BJ (cell line): ENCODE measurements around the gene PNMA6E. TPM values are rescaled to one million over a fixed set of nuclear protein-coding genes. Genes with fewer than 3 reads are reported as not detected.
"Not testable (repeated sequence)": the region's sequence is repeated elsewhere in the genome, so short reads cannot be mapped to it uniquely, and the experiment has no call there.

ENCODE experiments used
- CTCF ChIA-PET: fragments of 350-600 bp; formaldehyde crosslinking; extraction: SDS; loops from one replicate; lab custom pipeline; 2021; ENCODE audit warnings: antibody characterized with exemption, inconsistent platforms; lab: Yijun Ruan, JAX
- POLR2A ChIA-PET: fragments of 300-600 bp; sonication (Branson Sonifier 250); formaldehyde crosslinking; extraction: SDS; loops from one replicate; lab custom pipeline; 2021; ENCODE audit warnings: antibody characterized with exemption; lab: Charles Lee
- DNase-seq: peaks from one replicate; pipeline ENCODE4 v3.0.0-alpha.2; 2011; ENCODE audit warnings: low read depth
- H3K27me3 ChIP-seq: 2 replicates; pipeline ENCODE4 v1.6.0; 2011; ENCODE audit warnings: low read length; ENCODE audit not compliant: control insufficient read depth, insufficient read depth
- H3K36me3 ChIP-seq: 2 replicates; pipeline ENCODE4 v1.5.1; 2011; ENCODE audit warnings: low read length; ENCODE audit not compliant: control insufficient read depth, insufficient read depth
- H3K4me3 ChIP-seq: 2 replicates; pipeline ENCODE4 v1.5.1; 2011; ENCODE audit warnings: low read depth, mild to moderate bottlenecking, control low read depth, low read length
- CTCF ChIP-seq: IDR thresholded peaks from 2 replicates; pipeline ENCODE4 v1.5.1; 2011; ENCODE audit warnings: low read depth, mild to moderate bottlenecking, control low read depth, inconsistent platforms, low read length, moderate library complexity; ENCODE audit not compliant: insufficient read depth
- polyA plus RNA-seq: library from polyadenylated mRNA; depleted of rRNA; stranded (reverse); fragments of >200 nt; gene quantifications from 2 replicates; pipeline ENCODE4 v1.2.3, GENCODE V29; 2011

The PNMA6E gene
- polyA plus RNA-seq, 1 experiment, result not detected

GRCh38 chrX:153387987-153388721, 13.0 kb downstream of the PNMA6E start:
- POLR2A ChIA-PET, result no interaction called here
- H3K4me3 ChIP-seq, result no peak overlapping the region
- CTCF ChIA-PET, result no interaction called here
- no peaks in the 10 kb centered on the region for H3K36me3 ChIP-seq
- TF ChIP-seq CTCF, result no peak
- no peaks in the 10 kb centered on the region for H3K27me3 ChIP-seq
- no peak for DNase-seq

GRCh38 chrX:153387345-153387744, 13.8 kb downstream of the PNMA6E start:
- TF ChIP-seq CTCF, result no peak
- ChIA-PET CTCF (interaction anchor here (0.6 kb wide), 1 partner anchor 454 kb away, joined by 3 read pairs; no protein-coding TSS in a partner anchor), POLR2A (no interaction called here)
- no peak overlapping the region for H3K4me3 ChIP-seq
- no peak for DNase-seq
- H3K27me3 ChIP-seq, result no peaks in the 10 kb centered on the region
- no peaks in the 10 kb centered on the region for H3K36me3 ChIP-seq

- DNase-seq, result no peak
- TF ChIP-seq CTCF, result no peak
- POLR2A ChIA-PET, result no interaction called here
- no peak overlapping the region for H3K4me3 ChIP-seq
- CTCF ChIA-PET, result no interaction called here
- H3K36me3 ChIP-seq, result no peaks in the 10 kb centered on the region
- H3K27me3 ChIP-seq, result no peaks in the 10 kb centered on the region
Observed at GRCh38 chrX:153386097-153386496, 15.1 kb downstream of the PNMA6E start.

- CTCF ChIA-PET, H3K36me3 ChIP-seq, POLR2A ChIA-PET, DNase-seq, H3K4me3 ChIP-seq, H3K27me3 ChIP-seq: not testable (repeated sequence)
Observed at GRCh38 chrX:153384973-153385372, 16.2 kb downstream of the PNMA6E start.

GRCh38 chrX:153384390-153384789, 16.8 kb downstream of the PNMA6E start:
- no peaks in the 10 kb centered on the region for H3K27me3 ChIP-seq
- CTCF ChIA-PET, result no interaction called here
- no peak for DNase-seq
- H3K36me3 ChIP-seq, result no peaks in the 10 kb centered on the region
- H3K4me3 ChIP-seq, result no peak overlapping the region
- TF ChIP-seq CTCF, result no peak
- POLR2A ChIA-PET, result no interaction called here
